Endothelial cell of umbilical vein (primary cell): ENCODE data around the gene RHOV.

Experiments used
- CTCF ChIP-seq, 2 donors: IDR thresholded peaks; 1 replicate in 1 of 2; 2 replicates in 1 of 2; pipeline ENCODE4 v1.5.1; 2011; ENCODE audit warnings: low read length in 2 of 2, mild to moderate bottlenecking in 2 of 2, moderate library complexity in 2 of 2, control low read depth in 1 of 2, inconsistent platforms in 1 of 2, low read depth in 1 of 2; ENCODE audit not compliant: insufficient read depth in 1 of 2; ENCODE audit errors: extremely low read depth in 1 of 2
- EZH2 ChIP-seq: IDR thresholded peaks from 2 replicates; pipeline ENCODE4 v1.6.1; 2012; ENCODE audit warnings: borderline replicate concordance, low read depth, mild to moderate bottlenecking, moderate library complexity, low read length, inconsistent platforms; ENCODE audit not compliant: severe bottlenecking
- FOS ChIP-seq: IDR thresholded peaks from 2 replicates; pipeline ENCODE4 v1.6.1; 2011; ENCODE audit warnings: mild to moderate bottlenecking, low read length, moderate library complexity, borderline replicate concordance; ENCODE audit not compliant: insufficient read depth
- JUN ChIP-seq: IDR thresholded peaks from 2 replicates; pipeline ENCODE4 v1.6.1; 2011; ENCODE audit warnings: borderline replicate concordance, low read depth; ENCODE audit not compliant: insufficient read length, insufficient read depth
- MAX ChIP-seq: IDR thresholded peaks from 2 replicates; pipeline ENCODE4 v1.6.1; 2011; ENCODE audit not compliant: insufficient read depth, insufficient read length
- POLR2A ChIP-seq: IDR thresholded peaks from 2 replicates; pipeline ENCODE4 v1.6.1; 2012; ENCODE audit warnings: low read depth, mild to moderate bottlenecking, control low read depth, low read length
- POLR2AphosphoS5 ChIP-seq: IDR thresholded peaks from 2 replicates; pipeline ENCODE4 v1.6.1; 2012; ENCODE audit warnings: low read depth, mild to moderate bottlenecking, control low read depth, low read length, moderate library complexity; ENCODE audit not compliant: insufficient read depth

GRCh38 chr15:40906991-40907802 lies 33.2 kb upstream of the RHOV start:
- TF ChIP-seq POLR2A (peak; percentile 21), POLR2AphosphoS5 (no peak), CTCF (IDR thresholded peaks at IDR 0.05; ENCODE audit: extremely low read depth in 1 of 2, insufficient read depth in 1 of 2, low read depth in 1 of 2, low read length in 2 of 2) (no peak), JUN (no peak), MAX (no peak), FOS (no peak), EZH2 (no peak)
